Measurements from ENCODE around the gene ISL2.

ISL2 gene

DNA sequence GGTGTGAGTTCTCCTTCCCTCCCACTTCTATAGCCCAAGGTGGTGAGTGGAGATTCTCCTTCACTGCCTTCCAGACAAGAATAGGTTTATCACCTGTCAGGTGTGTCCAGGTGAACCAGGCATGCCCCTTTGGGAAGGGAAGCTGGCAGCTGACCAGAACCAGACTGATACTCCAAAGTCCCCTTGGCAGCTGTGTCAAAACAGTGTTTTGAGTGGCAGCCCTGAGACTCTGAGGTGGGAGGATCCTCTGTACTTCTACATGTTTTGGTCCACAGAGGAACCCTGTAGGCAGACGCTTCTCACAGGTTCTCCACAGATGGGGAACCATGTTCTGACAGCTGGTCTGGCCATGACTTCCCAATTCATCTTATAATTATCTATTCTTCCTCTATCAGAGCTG, 30.1 kb downstream of the ISL2 start:
- no peaks in the 10 kb centered on the region for H3K9me2 ChIP-seq (replicated peaks; ENCODE audit: insufficient read depth, low read length)
- no peak for TF ChIP-seq EZH2phosphoT487 (conservative IDR thresholded peaks at IDR 0.05; ENCODE audit: low read length)
- TF ChIP-seq, protein P1, sequence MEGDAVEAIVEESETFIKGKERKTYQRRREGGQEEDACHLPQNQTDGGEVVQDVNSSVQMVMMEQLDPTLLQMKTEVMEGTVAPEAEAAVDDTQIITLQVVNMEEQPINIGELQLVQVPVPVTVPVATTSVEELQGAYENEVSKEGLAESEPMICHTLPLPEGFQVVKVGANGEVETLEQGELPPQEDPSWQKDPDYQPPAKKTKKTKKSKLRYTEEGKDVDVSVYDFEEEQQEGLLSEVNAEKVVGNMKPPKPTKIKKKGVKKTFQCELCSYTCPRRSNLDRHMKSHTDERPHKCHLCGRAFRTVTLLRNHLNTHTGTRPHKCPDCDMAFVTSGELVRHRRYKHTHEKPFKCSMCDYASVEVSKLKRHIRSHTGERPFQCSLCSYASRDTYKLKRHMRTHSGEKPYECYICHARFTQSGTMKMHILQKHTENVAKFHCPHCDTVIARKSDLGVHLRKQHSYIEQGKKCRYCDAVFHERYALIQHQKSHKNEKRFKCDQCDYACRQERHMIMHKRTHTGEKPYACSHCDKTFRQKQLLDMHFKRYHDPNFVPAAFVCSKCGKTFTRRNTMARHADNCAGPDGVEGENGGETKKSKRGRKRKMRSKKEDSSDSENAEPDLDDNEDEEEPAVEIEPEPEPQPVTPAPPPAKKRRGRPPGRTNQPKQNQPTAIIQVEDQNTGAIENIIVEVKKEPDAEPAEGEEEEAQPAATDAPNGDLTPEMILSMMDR (IDR thresholded peaks at IDR 0.05; ENCODE audit: insufficient read depth, low read length, poor library complexity, severe bottlenecking), result no peak
- no peaks in the 10 kb centered on the region for H3K36me3 ChIP-seq (ENCODE audit: low read length)

GRCh38 chr15:76368122-76368621, 31.6 kb downstream of the ISL2 start:
- Histone ChIP-seq H3K27ac (ENCODE audit: low read depth, low read length) (no peak overlapping the region), H3K27me3 (ENCODE audit: low read length) (no peaks in the 10 kb centered on the region), H3F3A (ENCODE audit: insufficient read depth) (no peaks in the 10 kb centered on the region), H3K79me2 (ENCODE audit: insufficient read depth, low read length) (no peaks in the 10 kb centered on the region), H4K20me1 (ENCODE audit: low read depth, low read length) (no peaks in the 10 kb centered on the region), H2AFZ (ENCODE audit: low read depth, low read length, severe bottlenecking) (no peak overlapping the region), H3K36me3 (ENCODE audit: low read length) (no peaks in the 10 kb centered on the region), H3K4me3 (ENCODE audit: insufficient read depth, low read length, poor library complexity, severe bottlenecking) (no peak overlapping the region), H3K9me2 (replicated peaks; ENCODE audit: insufficient read depth, low read length) (no peaks in the 10 kb centered on the region), H3K9me3 (ENCODE audit: insufficient read depth, low read length) (no peaks in the 10 kb centered on the region), H3K4me2 (ENCODE audit: low read depth, low read length, poor library complexity, severe bottlenecking) (no peak overlapping the region), H3K9ac (ENCODE audit: low read length) (no peak overlapping the region)
- TF ChIP-seq, protein P1 (IDR thresholded peaks at IDR 0.05; ENCODE audit: insufficient read depth, low read length, poor library complexity, severe bottlenecking), result no peak
- no peak for TF ChIP-seq EZH2phosphoT487 (conservative IDR thresholded peaks at IDR 0.05; ENCODE audit: low read length)

More for the DNA sequence above, 30.1 kb downstream of the ISL2 start:
- Histone ChIP-seq H2AFZ (ENCODE audit: low read depth, low read length, severe bottlenecking) (no peak overlapping the region), H3K9ac (ENCODE audit: low read length) (no peak overlapping the region), H3K27me3 (ENCODE audit: low read length) (no peaks in the 10 kb centered on the region), H3K79me2 (ENCODE audit: insufficient read depth, low read length) (no peaks in the 10 kb centered on the region), H4K20me1 (ENCODE audit: low read depth, low read length) (no peaks in the 10 kb centered on the region), H3K4me2 (ENCODE audit: low read depth, low read length, poor library complexity, severe bottlenecking) (no peak overlapping the region), H3K27ac (ENCODE audit: low read depth, low read length) (no peak overlapping the region), H3F3A (ENCODE audit: insufficient read depth) (no peaks in the 10 kb centered on the region), H3K4me3 (ENCODE audit: insufficient read depth, low read length, poor library complexity, severe bottlenecking) (no peak overlapping the region), H3K9me3 (ENCODE audit: insufficient read depth, low read length) (no peaks in the 10 kb centered on the region)

- H3K9ac ChIP-seq (ENCODE audit: low read length), result no peak overlapping the region
- no peaks in the 10 kb centered on the region for H3K36me3 ChIP-seq (ENCODE audit: low read length)
- no peaks in the 10 kb centered on the region for H3F3A ChIP-seq (ENCODE audit: insufficient read depth)
- H3K27me3 ChIP-seq (ENCODE audit: low read length), result no peaks in the 10 kb centered on the region
- H3K4me3 ChIP-seq (ENCODE audit: insufficient read depth, low read length, poor library complexity, severe bottlenecking), result no peak overlapping the region
- H3K9me3 ChIP-seq (ENCODE audit: insufficient read depth, low read length), result no peaks in the 10 kb centered on the region
- H3K9me2 ChIP-seq (replicated peaks; ENCODE audit: insufficient read depth, low read length), result no peaks in the 10 kb centered on the region
- H3K4me2 ChIP-seq (ENCODE audit: low read depth, low read length, poor library complexity, severe bottlenecking), result no peak overlapping the region
- H3K27ac ChIP-seq (ENCODE audit: low read depth, low read length), result no peak overlapping the region
- H3K79me2 ChIP-seq (ENCODE audit: insufficient read depth, low read length), result no peaks in the 10 kb centered on the region
- H2AFZ ChIP-seq (ENCODE audit: low read depth, low read length, severe bottlenecking), result no peak overlapping the region
- no peaks in the 10 kb centered on the region for H4K20me1 ChIP-seq (ENCODE audit: low read depth, low read length)
- no peak for TF ChIP-seq EZH2phosphoT487 (conservative IDR thresholded peaks at IDR 0.05; ENCODE audit: low read length)
- TF ChIP-seq, protein P1 (IDR thresholded peaks at IDR 0.05; ENCODE audit: insufficient read depth, low read length, poor library complexity, severe bottlenecking), result no peak
Measured at GRCh38 chr15:76376029-76376428, 39.5 kb downstream of the ISL2 start.

All from SU-DHL-6 (cell line).